HG03066 (cell line): ENCODE data around the gene PTGER4.
"Not testable (repeated sequence)": the region's sequence is repeated elsewhere in the genome, so short reads cannot be mapped to it uniquely, and the experiment has no call there.

Experiments
- ATAC-seq: cut with Tn5 transposase; IDR thresholded peaks from one replicate; pipeline ENCODE4 v1.9.1; 2021; ENCODE audit warnings: low read depth; ENCODE audit not compliant: unreplicated experiment

The PTGER4 gene

GRCh38 chr5:40679913-40680681, at the start of gene PTGER4:
PTGER4 (plus strand) TSS chr5:40679915; CDS start chr5:40680994, 1,079 bp downstream.
- ATAC-seq = peak; percentile 35

- no peak for ATAC-seq
Measured at GRCh38 chr5:40630126-40630525, 49.6 kb upstream of the PTGER4 start.

- no peak for ATAC-seq
Measured at GRCh38 chr5:40631236-40631635, 48.5 kb upstream of the PTGER4 start.

GRCh38 chr5:40634154-40634553, 45.6 kb upstream of the PTGER4 start:
- ATAC-seq = no peak

GRCh38 chr5:40634593-40634992, 45.1 kb upstream of the PTGER4 start:
- no peak for ATAC-seq

GRCh38 chr5:40639531-40639930, 40.2 kb upstream of the PTGER4 start:
- not testable (repeated sequence) for ATAC-seq

GRCh38 chr5:40646266-40646665, 33.4 kb upstream of the PTGER4 start:
- no peak for ATAC-seq

GRCh38 chr5:40648150-40648549, 31.6 kb upstream of the PTGER4 start:
- ATAC-seq = no peak

GRCh38 chr5:40649463-40650030, 30.2 kb upstream of the PTGER4 start:
- no peak for ATAC-seq

- ATAC-seq = no peak
Measured at GRCh38 chr5:40651201-40651600, 28.5 kb upstream of the PTGER4 start.

- no peak for ATAC-seq
Measured at GRCh38 chr5:40652441-40653220, 27.1 kb upstream of the PTGER4 start.

- ATAC-seq = no peak
Measured at GRCh38 chr5:40653221-40654022, 26.3 kb upstream of the PTGER4 start.

GRCh38 chr5:40654377-40654991, 25.2 kb upstream of the PTGER4 start:
- ATAC-seq = no peak

GRCh38 chr5:40655138-40655537, 24.6 kb upstream of the PTGER4 start:
- no peak for ATAC-seq

- ATAC-seq = not testable (repeated sequence)
Measured at GRCh38 chr5:40656091-40656490, 23.6 kb upstream of the PTGER4 start.

- ATAC-seq = no peak
Measured at GRCh38 chr5:40656766-40657165, 22.9 kb upstream of the PTGER4 start.

GRCh38 chr5:40660751-40661150, 19.0 kb upstream of the PTGER4 start:
- ATAC-seq = no peak

- ATAC-seq = no peak
Measured at GRCh38 chr5:40665635-40666298, 13.9 kb upstream of the PTGER4 start.

- ATAC-seq = no peak
Measured at GRCh38 chr5:40666657-40667056, 13.1 kb upstream of the PTGER4 start.
